MM.1S (cell line): Measurements from ENCODE around the gene OIT3.

Experiments
- CTCF ChIP-seq: fragments of 300-600 bp; sonication (generic); IDR thresholded peaks from 2 replicates; pipeline ENCODE4 v1.5.1; 2016; ENCODE audit warnings: antibody characterized with exemption, low read length, mixed read lengths
- EZH2phosphoT487 ChIP-seq: fragments of 300-600 bp; sonication (generic); IDR thresholded peaks from 2 replicates; pipeline ENCODE4 v1.6.1; 2018; ENCODE audit warnings: antibody characterized with exemption, low read length

GRCh38 chr10:72927485-72927884, 33.9 kb downstream of the OIT3 start:
- TF ChIP-seq CTCF (no peak), EZH2phosphoT487 (no peak)
